Small intestine (tissue), 7 donors: ENCODE measurements around the gene CLEC2L. TPM values are rescaled to one million over a fixed set of nuclear protein-coding genes. Genes with fewer than 3 reads are reported as not detected.

ENCODE experiments used
- DNase-seq, 2 donors: peaks; one replicate each; pipeline versions ENCODE4 v3.0.0 to v3.0.0-alpha.2; 2013
- FAIRE-seq: peaks from 2 replicates; lab custom pipeline; 2012; peaks lifted over from hg19 to GRCh38; lab: Jason Lieb, UNC
- H3K27ac ChIP-seq, 3 donors: one replicate each; pipeline ENCODE4 v1.5.1; 2013; ENCODE audit warnings: low read length in 2 of 3, mild to moderate bottlenecking in 2 of 3, control low read depth in 1 of 3, inconsistent platforms in 1 of 3, low read depth in 1 of 3, moderate library complexity in 1 of 3
- H3K27me3 ChIP-seq, 3 donors: one replicate each; pipeline ENCODE4 v1.6.1; 2013; ENCODE audit warnings: low read length in 3 of 3, inconsistent platforms in 1 of 3; ENCODE audit not compliant: control insufficient read depth in 3 of 3, insufficient read depth in 3 of 3
- H3K36me3 ChIP-seq, 3 donors: one replicate each; pipeline ENCODE4 v1.6.1; 2013; ENCODE audit warnings: low read length in 3 of 3, inconsistent platforms in 1 of 3, low read depth in 1 of 3, mild to moderate bottlenecking in 1 of 3, moderate library complexity in 1 of 3; ENCODE audit not compliant: control insufficient read depth in 3 of 3, insufficient read depth in 2 of 3
- H3K4me1 ChIP-seq, 3 donors: one replicate each; pipeline ENCODE4 v1.6.1; 2013; ENCODE audit warnings: low read length in 2 of 3, inconsistent platforms in 1 of 3, low read depth in 1 of 3, mild to moderate bottlenecking in 1 of 3, moderate library complexity in 1 of 3; ENCODE audit not compliant: control insufficient read depth in 3 of 3, insufficient read depth in 2 of 3
- H3K4me3 ChIP-seq, 3 donors: one replicate each; pipeline ENCODE4 v1.5.1; 2013; ENCODE audit warnings: low read length in 3 of 3, control low read depth in 1 of 3, inconsistent platforms in 1 of 3, low read depth in 1 of 3, mild to moderate bottlenecking in 1 of 3, moderate library complexity in 1 of 3
- H3K9me3 ChIP-seq, 2 donors: one replicate each; pipeline ENCODE4 v1.6.1; 2013; ENCODE audit warnings: low read depth in 1 of 2, low read length in 1 of 2; ENCODE audit not compliant: control insufficient read depth in 2 of 2, insufficient read depth in 1 of 2
- WGBS, 3 donors: extraction: QIAGEN DNeasy Blood & Tissue Kit; methylation state at CpG; one replicate each; pipeline ENCODE4 v1.1.7; 2013; 5-methylcytosine and 5-hydroxymethylcytosine counted together
- polyA plus RNA-seq, 4 donors: library from polyadenylated mRNA; stranded (reverse) in 3 of 4; unstranded in 1 of 4; fragments of 200-250 nt in 3 of 4; fragments of 120-200 nt in 1 of 4; gene quantifications; one replicate each; pipeline versions ENCODE4 v1.2.1 to v1.2.3, GENCODE V29; 2013
- donor health status: healthy with polysubstance abuse.
- donor health status: control.
- donor health status: control.
- donor health status: Bipolar disorder and iron deficiency.
- donor health status: healthy.

CLEC2L gene
- polyA plus RNA-seq, 4 donors: 0.22 to 1.4 TPM; not detected in 2

DNA sequence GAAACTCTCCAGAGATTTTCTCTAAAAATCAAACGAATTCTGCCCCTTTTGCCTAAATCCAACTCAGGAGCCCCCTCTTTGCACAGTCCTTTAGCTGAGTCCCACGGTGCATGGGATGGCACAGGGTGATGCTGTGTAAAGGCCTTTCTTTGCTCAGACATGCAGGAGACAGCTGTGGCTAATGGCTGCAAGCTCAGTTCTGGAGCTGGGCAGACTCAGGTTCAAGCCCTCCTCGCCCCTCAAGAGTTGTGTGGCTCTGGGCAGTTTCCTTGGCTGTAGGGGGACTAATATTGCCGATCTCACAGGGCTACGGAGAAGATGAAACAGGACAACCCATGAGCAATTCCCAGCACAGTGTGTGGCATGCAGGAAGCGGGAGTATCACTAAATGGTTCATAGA, 42.6 kb downstream of the CLEC2L start:
- no peak for DNase-seq
- no peaks in the 10 kb centered on the region for H3K27me3 ChIP-seq
- no peak overlapping the region for H3K27ac ChIP-seq
- H3K9me3 ChIP-seq: no peaks in the 10 kb centered on the region
- no peak for FAIRE-seq
- no peak overlapping the region for H3K4me3 ChIP-seq
- H3K36me3 ChIP-seq: peaks cover 0 to 34% (median 0%) of the 10 kb centered on the region in 3 donors
- WGBS, 3 donors: 94 to 97% (median 95%) methylated on average over 6 of the region's 6 CpGs
- no peaks in the 10 kb centered on the region for H3K4me1 ChIP-seq

DNA sequence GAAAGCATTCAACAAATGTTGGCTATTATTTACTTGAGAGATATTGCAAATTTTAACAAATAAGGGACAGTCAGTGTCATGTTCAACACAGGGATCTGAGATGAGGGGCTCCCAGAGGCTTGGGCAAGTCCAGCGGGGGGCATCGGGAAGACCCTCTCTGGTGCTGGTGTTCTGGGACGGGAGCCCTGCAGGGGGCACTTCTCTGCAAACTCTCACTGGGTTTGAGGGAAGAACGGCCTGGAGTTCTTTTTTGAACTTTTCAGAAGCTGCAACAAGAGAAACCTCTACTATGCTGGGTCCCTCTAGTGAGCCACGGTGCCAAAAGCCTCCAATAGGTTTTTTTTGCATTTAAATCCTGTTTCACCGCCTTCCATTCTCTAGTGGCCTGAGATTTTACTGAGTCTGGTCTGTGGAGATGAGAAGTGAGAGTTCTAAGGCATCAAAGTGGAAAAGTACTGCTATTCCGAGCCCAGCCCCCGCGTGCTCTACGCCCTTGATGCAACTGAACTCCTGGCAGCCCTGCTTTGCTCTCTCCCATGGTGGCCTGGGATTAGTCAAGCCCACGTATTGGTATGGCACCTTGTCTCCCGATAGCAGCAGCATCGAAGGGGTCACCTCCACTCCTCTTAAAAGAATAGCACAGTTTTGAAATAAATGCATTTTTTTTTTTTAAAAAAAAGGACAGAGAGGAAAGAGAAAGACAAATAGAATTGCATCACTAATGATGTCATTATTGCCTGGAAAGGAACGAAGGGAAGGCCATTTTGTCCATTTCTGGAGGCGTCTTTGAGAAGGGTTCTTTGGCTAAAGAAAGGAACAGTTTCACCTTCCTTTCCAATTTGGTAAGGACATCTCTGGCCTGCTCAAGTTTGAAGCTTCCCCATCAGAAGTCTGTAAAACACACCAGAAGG, 43.5 kb downstream of the CLEC2L start:
- FAIRE-seq: no peak
- H3K9me3 ChIP-seq: no peaks in the 10 kb centered on the region
- no peaks in the 10 kb centered on the region for H3K4me1 ChIP-seq
- H3K27ac ChIP-seq: no peak overlapping the region
- H3K27me3 ChIP-seq: no peaks in the 10 kb centered on the region
- H3K36me3 ChIP-seq: peaks cover 3 to 43% (median 6%) of the 10 kb centered on the region in 3 donors
- WGBS, 3 donors: 93 to 95% (median 94%) methylated on average over 15 of the region's 15 CpGs
- H3K4me3 ChIP-seq: no peak overlapping the region
- DNase-seq: no peak

DNA sequence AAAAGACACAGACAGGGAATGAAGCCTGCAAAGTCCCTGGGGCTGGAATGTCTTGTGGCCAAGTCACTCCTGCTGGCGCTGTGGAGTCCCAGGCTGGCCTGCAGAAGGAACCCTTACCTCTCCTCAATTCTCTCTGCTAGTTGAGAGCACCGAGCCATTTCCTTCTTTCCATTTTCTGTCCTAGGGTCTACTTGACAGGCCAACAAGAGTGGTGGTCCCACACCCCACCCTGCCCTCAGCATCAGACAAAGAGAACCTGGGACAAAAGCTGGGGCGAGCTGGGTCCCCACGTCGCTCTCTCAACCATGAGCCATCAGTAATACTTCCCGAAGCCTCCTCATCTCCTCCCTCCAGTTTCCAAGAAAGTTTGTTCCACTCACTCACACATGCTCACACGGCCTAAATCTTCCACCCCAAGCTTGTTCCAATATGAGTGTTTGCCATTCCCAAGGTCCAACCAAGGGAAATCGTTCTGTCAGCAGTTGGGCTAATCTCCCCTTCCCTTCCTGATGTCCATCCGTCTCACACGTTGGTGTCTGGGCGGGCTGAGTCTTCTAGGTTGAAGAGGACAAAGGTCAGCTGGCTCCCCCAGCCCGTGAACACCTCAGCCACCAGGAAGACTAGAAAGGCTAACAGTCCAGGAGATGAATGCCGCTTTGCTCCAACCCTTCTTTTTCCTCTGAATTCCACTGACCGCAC, 44.3 kb downstream of the CLEC2L start:
- peaks cover 6 to 46% (median 8%) of the 10 kb centered on the region in 3 donors for H3K36me3 ChIP-seq
- no peaks in the 10 kb centered on the region for H3K4me1 ChIP-seq
- H3K27me3 ChIP-seq: no peaks in the 10 kb centered on the region
- 88 to 90% (median 89%) methylated on average over 14 of the region's 14 CpGs for WGBS, 3 donors
- no peak overlapping the region for H3K4me3 ChIP-seq
- H3K27ac ChIP-seq: no peak overlapping the region
- no peaks in the 10 kb centered on the region for H3K9me3 ChIP-seq
- DNase-seq: no peak
- FAIRE-seq: no peak

DNA sequence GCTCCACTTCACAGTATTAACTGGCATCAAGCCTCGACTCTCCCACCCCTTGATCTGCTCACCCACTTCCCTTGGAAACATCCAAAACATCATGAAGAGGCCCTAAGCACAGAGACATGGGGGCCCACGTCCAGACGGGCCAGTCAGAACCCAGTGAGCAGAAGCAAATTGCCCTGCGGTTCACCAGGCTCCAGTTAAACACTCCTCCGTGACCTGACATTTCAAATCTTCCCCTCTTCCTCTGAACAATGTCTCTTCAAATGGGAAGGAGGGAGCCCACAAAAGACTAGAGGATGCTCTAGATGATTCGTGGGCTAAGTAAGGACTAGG, 44.8 kb downstream of the CLEC2L start:
- Histone ChIP-seq H3K36me3 (peaks cover 9 to 51% (median 12%) of the 10 kb centered on the region in 3 donors), H3K27me3 (no peaks in the 10 kb centered on the region), H3K4me1 (no peaks in the 10 kb centered on the region), H3K4me3 (no peak overlapping the region), H3K27ac (no peak overlapping the region), H3K9me3 (no peaks in the 10 kb centered on the region)
- 91 to 96% (median 96%) methylated on average over 6 of the region's 6 CpGs for WGBS, 3 donors
- FAIRE-seq (no peak), DNase-seq (no peak)

DNA sequence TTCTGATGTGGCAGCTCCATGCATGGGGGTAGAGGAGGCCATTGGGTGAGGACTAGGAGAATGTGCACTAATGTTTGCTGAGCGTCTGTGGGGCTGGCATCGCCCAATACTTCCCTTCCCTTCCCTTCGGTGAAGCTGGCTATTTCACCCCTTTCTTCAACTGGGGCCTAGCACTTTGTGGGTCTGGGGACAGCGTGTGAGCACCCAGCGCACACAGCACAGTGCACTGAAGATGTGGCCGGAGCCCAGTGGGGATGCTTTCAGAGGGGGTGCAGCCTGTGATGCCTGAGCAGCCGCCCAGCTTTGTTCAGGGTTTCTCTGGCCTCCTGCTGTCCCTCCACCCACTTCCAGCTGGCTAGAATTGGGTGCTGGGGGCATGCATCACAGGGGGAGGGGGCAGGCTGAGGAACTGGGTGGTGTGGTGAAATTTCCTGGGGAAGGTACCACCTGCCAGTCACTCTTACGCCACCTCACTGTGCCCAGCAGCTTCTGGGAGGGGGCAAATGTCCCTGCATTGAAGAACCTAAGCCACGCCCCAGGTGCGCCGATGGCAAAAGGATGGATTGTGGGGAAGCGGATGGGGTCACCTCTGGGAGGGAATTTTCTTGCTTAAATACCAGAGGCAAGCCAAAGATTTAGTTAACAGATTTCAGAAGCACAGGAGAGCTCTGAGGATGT, 45.5 kb downstream of the CLEC2L start:
- Histone ChIP-seq H3K27me3 (no peaks in the 10 kb centered on the region), H3K9me3 (no peaks in the 10 kb centered on the region), H3K4me3 (no peak overlapping the region), H3K4me1 (no peaks in the 10 kb centered on the region), H3K36me3 (peaks cover 11 to 56% (median 14%) of the 10 kb centered on the region in 3 donors), H3K27ac (no peak overlapping the region)
- FAIRE-seq: no peak
- 90 to 95% (median 95%) methylated on average over 12 of the region's 12 CpGs for WGBS, 3 donors
- DNase-seq: no peak

DNA sequence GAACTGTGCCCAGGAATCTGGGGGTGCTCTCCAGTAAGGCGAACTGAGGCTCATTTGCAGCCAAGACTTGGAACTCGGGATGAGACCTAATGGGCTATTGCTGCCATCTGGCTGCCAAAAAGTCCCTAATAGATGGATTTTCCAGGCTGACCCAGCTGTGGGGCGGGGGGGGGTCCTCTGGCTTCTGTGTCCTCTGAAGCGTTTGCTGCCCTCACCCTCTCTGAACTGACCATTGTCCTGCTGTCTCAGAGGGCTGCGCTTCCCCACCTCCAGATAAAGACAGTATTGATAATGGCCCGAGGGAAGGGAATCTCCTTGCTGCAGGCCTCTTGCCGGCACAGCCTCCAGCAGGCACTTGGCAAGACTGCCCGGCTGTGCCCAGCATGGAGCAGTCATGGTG, 46.6 kb downstream of the CLEC2L start:
- 74 to 80% (median 77%) methylated on average over 8 of the region's 8 CpGs for WGBS, 3 donors
- Histone ChIP-seq H3K27ac (no peak overlapping the region), H3K27me3 (no peaks in the 10 kb centered on the region), H3K9me3 (no peaks in the 10 kb centered on the region), H3K36me3 (peaks cover 14 to 65% (median 17%) of the 10 kb centered on the region in 3 donors), H3K4me3 (no peak overlapping the region), H3K4me1 (no peaks in the 10 kb centered on the region)
- DNase-seq (no peak), FAIRE-seq (no peak)

DNA sequence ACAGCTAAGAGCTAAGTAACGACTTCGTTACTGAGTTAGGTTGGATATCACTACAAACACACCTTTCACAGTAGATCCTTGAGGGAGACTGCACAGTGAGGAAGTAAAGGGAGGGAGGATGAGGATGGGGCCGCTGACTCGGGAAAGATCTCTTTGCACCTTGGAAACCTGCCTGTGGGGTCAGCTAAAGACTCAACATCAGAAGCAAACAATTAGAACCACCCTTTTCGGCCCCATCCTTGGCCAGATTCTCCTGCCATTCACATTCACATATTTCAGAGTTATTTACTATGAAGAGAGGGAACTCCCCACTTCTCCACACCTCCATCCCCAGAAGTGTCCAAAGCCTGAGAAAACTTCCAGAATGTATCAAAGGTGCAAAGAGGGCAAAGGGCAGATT, 47.1 kb downstream of the CLEC2L start:
- Histone ChIP-seq H3K9me3 (no peaks in the 10 kb centered on the region), H3K27me3 (no peaks in the 10 kb centered on the region), H3K4me3 (no peak overlapping the region), H3K27ac (no peak overlapping the region), H3K4me1 (no peaks in the 10 kb centered on the region), H3K36me3 (peaks cover 14 to 70% (median 17%) of the 10 kb centered on the region in 3 donors)
- 85 to 98% (median 94%) methylated on average over 5 of the region's 5 CpGs for WGBS, 3 donors
- no peak for FAIRE-seq
- DNase-seq: no peak

DNA sequence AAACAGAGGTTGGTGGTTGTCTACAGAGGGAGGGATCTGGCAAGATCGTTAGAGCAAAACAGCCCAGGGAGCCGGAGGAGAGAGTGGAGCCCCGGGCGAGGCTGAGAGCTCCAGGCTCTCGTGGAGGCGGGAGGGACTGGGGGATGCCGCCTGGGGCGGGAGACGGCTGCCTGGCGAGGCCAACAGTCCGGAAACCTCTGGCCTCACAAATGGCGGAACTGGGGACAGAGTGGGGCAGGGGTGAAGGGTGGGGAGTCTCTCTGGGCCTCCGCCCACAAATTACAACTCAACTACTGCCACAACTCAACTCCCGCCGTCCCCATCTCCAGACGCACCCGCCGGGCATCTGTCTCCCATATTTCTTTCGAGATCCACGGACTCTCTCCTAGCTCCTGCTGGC, 47.7 kb downstream of the CLEC2L start:
- Histone ChIP-seq H3K36me3 (peaks cover 14 to 74% (median 17%) of the 10 kb centered on the region in 3 donors), H3K27me3 (no peaks in the 10 kb centered on the region), H3K27ac (no peak overlapping the region), H3K4me1 (no peaks in the 10 kb centered on the region), H3K9me3 (no peaks in the 10 kb centered on the region), H3K4me3 (no peak overlapping the region)
- DNase-seq: no peak
- 90 to 94% (median 94%) methylated on average over 20 of the region's 20 CpGs for WGBS, 3 donors
- FAIRE-seq: no peak
